ENCODE data around the gene RAB15. TPM values are rescaled to one million over a fixed set of nuclear protein-coding genes. Genes with fewer than 3 reads are reported as not detected.

Gene RAB15
- total and polyA plus RNA-seq, 4 donors: 6.8 to 16.4 (median 14.9) TPM

- ATAC-seq (ENCODE audit: insufficient read depth, low FRiP score) (no peak), DNase-seq (no peak)
- no peak overlapping the region for H3K27ac ChIP-seq (ENCODE audit: low read depth in 1 of 2, low read length in 1 of 2)
Measured at GRCh38 chr14:64992328-64992885, 20.3 kb upstream of the RAB15 start.

DNA sequence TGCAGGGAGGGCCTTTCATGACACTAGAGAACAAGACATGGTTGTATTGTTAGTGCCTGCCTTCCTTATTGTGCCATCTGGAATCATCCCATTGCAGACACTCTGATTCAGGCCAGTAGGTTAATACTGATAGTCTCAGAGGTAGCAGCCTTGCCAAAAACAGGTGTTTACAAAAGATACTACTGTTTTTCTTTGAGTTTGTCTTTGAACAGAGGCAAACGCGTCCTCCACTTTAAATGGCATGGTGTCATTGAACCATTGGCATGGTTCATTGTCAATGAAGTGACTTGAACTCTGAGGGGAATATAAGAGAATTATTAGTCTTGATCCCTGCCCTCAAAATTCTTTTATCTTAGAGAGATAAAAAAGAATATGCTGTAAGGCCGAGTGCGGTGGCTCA lies 18.8 kb upstream of the RAB15 start:
- no peak overlapping the region for H3K9ac ChIP-seq (ENCODE audit: insufficient read depth in 1 of 2, low read length in 2 of 2)
- H3K4me1 ChIP-seq (ENCODE audit: control insufficient read depth in 5 of 5, insufficient read depth in 5 of 5, low read length in 5 of 5): peaks cover 0 to 14% (median 0%) of the 10 kb centered on the region in 5 donors
- no peak overlapping the region for H3K4me3 ChIP-seq
- no peaks in the 10 kb centered on the region for H3K9me3 ChIP-seq (ENCODE audit: control insufficient read depth in 4 of 4, insufficient read depth in 3 of 4, low read length in 3 of 4)
- ATAC-seq (ENCODE audit: insufficient read depth, low FRiP score) (no peak), DNase-seq (no peak)
- 95 to 98% methylated on average over 4 of the region's 4 CpGs for WGBS, 2 donors
- no peaks in the 10 kb centered on the region for H3K27me3 ChIP-seq (ENCODE audit: control insufficient read depth in 3 of 3, insufficient read depth in 3 of 3, low read length in 2 of 3)
- TF ChIP-seq, protein P1, sequence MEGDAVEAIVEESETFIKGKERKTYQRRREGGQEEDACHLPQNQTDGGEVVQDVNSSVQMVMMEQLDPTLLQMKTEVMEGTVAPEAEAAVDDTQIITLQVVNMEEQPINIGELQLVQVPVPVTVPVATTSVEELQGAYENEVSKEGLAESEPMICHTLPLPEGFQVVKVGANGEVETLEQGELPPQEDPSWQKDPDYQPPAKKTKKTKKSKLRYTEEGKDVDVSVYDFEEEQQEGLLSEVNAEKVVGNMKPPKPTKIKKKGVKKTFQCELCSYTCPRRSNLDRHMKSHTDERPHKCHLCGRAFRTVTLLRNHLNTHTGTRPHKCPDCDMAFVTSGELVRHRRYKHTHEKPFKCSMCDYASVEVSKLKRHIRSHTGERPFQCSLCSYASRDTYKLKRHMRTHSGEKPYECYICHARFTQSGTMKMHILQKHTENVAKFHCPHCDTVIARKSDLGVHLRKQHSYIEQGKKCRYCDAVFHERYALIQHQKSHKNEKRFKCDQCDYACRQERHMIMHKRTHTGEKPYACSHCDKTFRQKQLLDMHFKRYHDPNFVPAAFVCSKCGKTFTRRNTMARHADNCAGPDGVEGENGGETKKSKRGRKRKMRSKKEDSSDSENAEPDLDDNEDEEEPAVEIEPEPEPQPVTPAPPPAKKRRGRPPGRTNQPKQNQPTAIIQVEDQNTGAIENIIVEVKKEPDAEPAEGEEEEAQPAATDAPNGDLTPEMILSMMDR (IDR thresholded peaks at IDR 0.05; ENCODE audit: control extremely low read depth, extremely low read depth): no peak
- peaks cover 0 to 2% (median 0%) of the 10 kb centered on the region in 4 donors for H3K36me3 ChIP-seq (ENCODE audit: control insufficient read depth in 4 of 4, insufficient read depth in 4 of 4, low read length in 4 of 4)
- H3K27ac ChIP-seq (ENCODE audit: low read depth in 1 of 2, low read length in 1 of 2): no peak overlapping the region

More at GRCh38 chr14:64992328-64992885, 20.3 kb upstream of the RAB15 start:
- Histone ChIP-seq H3K9me3 (ENCODE audit: control insufficient read depth in 4 of 4, insufficient read depth in 3 of 4, low read length in 3 of 4) (no peaks in the 10 kb centered on the region), H3K27me3 (ENCODE audit: control insufficient read depth in 3 of 3, insufficient read depth in 3 of 3, low read length in 2 of 3) (no peaks in the 10 kb centered on the region), H3K36me3 (ENCODE audit: control insufficient read depth in 4 of 4, insufficient read depth in 4 of 4, low read length in 4 of 4) (peaks cover 0 to 2% (median 0%) of the 10 kb centered on the region in 4 donors), H3K4me3 (no peak overlapping the region), H3K4me1 (ENCODE audit: control insufficient read depth in 5 of 5, insufficient read depth in 5 of 5, low read length in 5 of 5) (peaks cover 0 to 12% (median 0%) of the 10 kb centered on the region in 5 donors), H3K9ac (ENCODE audit: insufficient read depth in 1 of 2, low read length in 2 of 2) (no peak overlapping the region)
- TF ChIP-seq, protein P1 (IDR thresholded peaks at IDR 0.05; ENCODE audit: control extremely low read depth, extremely low read depth): no peak
- WGBS, 2 donors: 48 to 54% methylated on average over 5 of the region's 5 CpGs

- DNase-seq (no peak), ATAC-seq (ENCODE audit: insufficient read depth, low FRiP score) (no peak)
- Histone ChIP-seq H3K9ac (ENCODE audit: insufficient read depth in 1 of 2, low read length in 2 of 2) (no peak overlapping the region), H3K4me1 (ENCODE audit: control insufficient read depth in 5 of 5, insufficient read depth in 5 of 5, low read length in 5 of 5) (peaks cover 0 to 14% (median 0%) of the 10 kb centered on the region in 5 donors), H3K4me3 (no peak overlapping the region), H3K36me3 (ENCODE audit: control insufficient read depth in 4 of 4, insufficient read depth in 4 of 4, low read length in 4 of 4) (peaks cover 0 to 2% (median 0%) of the 10 kb centered on the region in 4 donors), H3K27ac (ENCODE audit: low read depth in 1 of 2, low read length in 1 of 2) (no peak overlapping the region), H3K9me3 (ENCODE audit: control insufficient read depth in 4 of 4, insufficient read depth in 3 of 4, low read length in 3 of 4) (no peaks in the 10 kb centered on the region), H3K27me3 (ENCODE audit: control insufficient read depth in 3 of 3, insufficient read depth in 3 of 3, low read length in 2 of 3) (no peaks in the 10 kb centered on the region)
- TF ChIP-seq, protein P1 (IDR thresholded peaks at IDR 0.05; ENCODE audit: control extremely low read depth, extremely low read depth): no peak
- WGBS, 2 donors: 18 to 45% methylated on average over 3 of the region's 3 CpGs
Measured at GRCh38 chr14:64990296-64990695, 18.2 kb upstream of the RAB15 start.

GRCh38 chr14:64987438-64987767 lies 15.3 kb upstream of the RAB15 start:
- Histone ChIP-seq H3K9ac (ENCODE audit: insufficient read depth in 1 of 2, low read length in 2 of 2) (peak overlapping the region; percentile 75 to 90), H3K27ac (ENCODE audit: low read depth in 1 of 2, low read length in 1 of 2) (peak overlapping the region; percentile 58 to 91), H3K4me1 (ENCODE audit: control insufficient read depth in 5 of 5, insufficient read depth in 5 of 5, low read length in 5 of 5) (peaks cover 0 to 18% (median 0%) of the 10 kb centered on the region in 5 donors), H3K9me3 (ENCODE audit: control insufficient read depth in 4 of 4, insufficient read depth in 3 of 4, low read length in 3 of 4) (no peaks in the 10 kb centered on the region), H3K27me3 (ENCODE audit: control insufficient read depth in 3 of 3, insufficient read depth in 3 of 3, low read length in 2 of 3) (peaks cover 0 to 2% (median 0%) of the 10 kb centered on the region in 3 donors), H3K4me3 (peak overlapping the region; percentile 80), H3K36me3 (ENCODE audit: control insufficient read depth in 4 of 4, insufficient read depth in 4 of 4, low read length in 4 of 4) (peaks cover 0 to 1% (median 0%) of the 10 kb centered on the region in 4 donors)
- ATAC-seq (ENCODE audit: insufficient read depth, low FRiP score) (no peak), DNase-seq (no peak)
- WGBS, 2 donors: 1 to 2% methylated on average over 8 of the region's 8 CpGs
- TF ChIP-seq, protein P1 (IDR thresholded peaks at IDR 0.05; ENCODE audit: control extremely low read depth, extremely low read depth): no peak
